ENCODE data around the gene IKZF2. TPM values are rescaled to one million over a fixed set of nuclear protein-coding genes. Genes with fewer than 3 reads are reported as not detected.

Gene IKZF2
- total and polyA plus RNA-seq, 10 of the 15 experiments (the other 5 are each of a cell fraction or from before 2014, with no cell fraction given), result 15.2 to 266 (median 87.2) TPM

DNA sequence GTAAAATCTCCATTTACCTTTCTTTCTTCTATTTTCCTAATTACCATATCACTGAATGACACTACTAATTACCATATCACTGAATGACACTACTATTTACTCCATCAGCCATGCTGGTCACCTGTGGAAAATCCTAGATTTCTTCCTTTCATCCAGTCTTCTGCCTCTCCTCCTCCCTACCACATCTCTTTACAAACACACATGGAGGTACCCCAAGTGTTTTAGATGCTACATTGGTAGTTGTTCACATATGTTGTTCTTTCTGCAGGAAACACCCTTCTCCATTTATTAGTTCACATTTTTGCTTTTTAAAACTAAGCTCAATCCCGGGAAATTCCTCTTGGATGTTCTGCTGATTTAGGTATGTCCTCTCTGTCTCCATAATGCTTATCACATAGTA lies 134.0 kb downstream of the IKZF2 start:
- RAD21 ChIA-PET (ENCODE audit: unreplicated experiment), result interaction anchor here (1.0 to 15.4 kb wide), 18 partner anchors 9 to 225 kb away, joined by 3 to 386 read pairs (median 7); partner anchors contain the start of gene IKZF2
- Histone ChIP-seq H3K27ac (ENCODE audit: control insufficient read depth, insufficient read depth) (peak overlapping the region; percentile 96), H2AFZ (ENCODE audit: control insufficient read depth, low read depth, low read length) (no peak overlapping the region), H3K79me2 (ENCODE audit: control insufficient read depth, insufficient read depth, low read length) (peaks cover 98% of the 10 kb centered on the region), H3K4me2 (ENCODE audit: control insufficient read depth, insufficient read depth) (peak overlapping the region; percentile 48), H3K9me3 (replicated peaks; ENCODE audit: control insufficient read depth, insufficient read depth, low read length) (no peaks in the 10 kb centered on the region; the same call in 2 of the 3 replicates), H3K27me3 (replicated peaks in 1 of 2; ENCODE audit: control insufficient read depth in 2 of 2, insufficient read depth in 2 of 2, low read length in 1 of 2) (no peaks in the 10 kb centered on the region), H3K4me1 (ENCODE audit: control insufficient read depth, insufficient read depth, low read length) (peaks cover 21% of the 10 kb centered on the region), H3K36me3 (ENCODE audit: control insufficient read depth in 2 of 2, insufficient read depth in 2 of 2, low read length in 1 of 2) (peaks cover 0 to 18% of the 10 kb centered on the region in 2 experiments; a peak in 2 of 4 replicates), H3K9ac (ENCODE audit: control insufficient read depth, insufficient read depth, low read length) (peak overlapping the region; percentile 78), H3K4me3 (peak overlapping the region; percentile 65), H4K20me1 (ENCODE audit: control insufficient read depth, insufficient read depth) (no peaks in the 10 kb centered on the region)
- no peak for ATAC-seq
- POLR2A ChIA-PET, result interaction anchor here (0.7 to 10.4 kb wide), 7 partner anchors 102 to 226 kb away, joined by 3 to 183 read pairs (median 9); partner anchors contain the start of gene IKZF2
- no peak for DNase-seq (ENCODE audit: low read depth, low spot score)
- BruUV-seq (replicated peaks), result no TSS peak
- 64% methylated on average over 1 of the region's 1 CpG for WGBS (ENCODE audit: insufficient coverage, insufficient replicate concordance, low lambda C conversion rate, missing lambda C conversion rate)
- intact Hi-C loops (cut with micrococcal nuclease; ENCODE audit: unreplicated experiment), result loop anchor here (5.0 to 10.0 kb wide), 2 partner anchors 1790 to 1997 kb away; partner anchors contain the start of gene BARD1
- no peak for FAIRE-seq
- CTCF ChIA-PET, result interaction anchor here (1.0 to 7.2 kb wide), 9 partner anchors 103 to 240 kb away, joined by 3 to 88 read pairs (median 6); partner anchors contain the start of gene IKZF2
- in situ Hi-C loops (cut with MboI), result loop anchor here (25.0 kb wide), 1 partner anchor 1720 kb away; no protein-coding TSS in a partner anchor
- SMC1A ChIA-PET (ENCODE audit: uncharacterized antibody, unreplicated experiment), result interaction anchor here (0.7 to 21.1 kb wide), 15 partner anchors 10 to 222 kb away, joined by 3 to 430 read pairs (median 6); partner anchors contain the start of gene IKZF2
- TF ChIP-seq HDGF (IDR thresholded peaks at IDR 0.05) (0 out of 2 replicates have a peak, but pooled peaks have one; percentile 53), YY1 (IDR thresholded peaks at IDR 0.05; ENCODE audit: low read depth, low read length) (no peak), HCFC1 (IDR thresholded peaks at IDR 0.05; ENCODE audit: low read length) (no peak), CBFB (IDR thresholded peaks at IDR 0.05; ENCODE audit: low read depth) (0 out of 2 replicates have a peak, but pooled peaks have one; percentile 16), SUZ12 (IDR thresholded peaks at IDR 0.05; ENCODE audit: unreplicated experiment) (no peak), POLR2AphosphoS2 (IDR thresholded peaks at IDR 0.05; ENCODE audit: low read depth, low read length) (no peak), PML (IDR thresholded peaks at IDR 0.05; ENCODE audit: low read length) (0 out of 2 replicates have a peak, but pooled peaks have one; percentile 20), STAT3 (IDR thresholded peaks at IDR 0.05; ENCODE audit: low read depth, low read length) (no peak), ZBED1 (IDR thresholded peaks at IDR 0.05; ENCODE audit: borderline replicate concordance) (peak; percentile 42; the same call in 1 of the 2 replicates), KDM1A (IDR thresholded peaks at IDR 0.05; ENCODE audit: borderline replicate concordance) (no peak), ZNF24 (IDR thresholded peaks at IDR 0.05) (no peak), NFYB (IDR thresholded peaks at IDR 0.05; ENCODE audit: insufficient read depth, low read depth, low read length) (no peak), SIX5 (IDR thresholded peaks at IDR 0.05; ENCODE audit: low read depth, low read length, severe bottlenecking) (no peak), IKZF1 (conservative IDR thresholded peaks at IDR 0.05) (0 out of 2 replicates have a peak, but pooled peaks have one; percentile 0), ATF2 (IDR thresholded peaks at IDR 0.05; ENCODE audit: low read length) (no peak), PKNOX1 (IDR thresholded peaks at IDR 0.05) (0 out of 2 replicates have a peak, but pooled peaks have one; percentile 18)
- TF ChIP-seq, protein P1, sequence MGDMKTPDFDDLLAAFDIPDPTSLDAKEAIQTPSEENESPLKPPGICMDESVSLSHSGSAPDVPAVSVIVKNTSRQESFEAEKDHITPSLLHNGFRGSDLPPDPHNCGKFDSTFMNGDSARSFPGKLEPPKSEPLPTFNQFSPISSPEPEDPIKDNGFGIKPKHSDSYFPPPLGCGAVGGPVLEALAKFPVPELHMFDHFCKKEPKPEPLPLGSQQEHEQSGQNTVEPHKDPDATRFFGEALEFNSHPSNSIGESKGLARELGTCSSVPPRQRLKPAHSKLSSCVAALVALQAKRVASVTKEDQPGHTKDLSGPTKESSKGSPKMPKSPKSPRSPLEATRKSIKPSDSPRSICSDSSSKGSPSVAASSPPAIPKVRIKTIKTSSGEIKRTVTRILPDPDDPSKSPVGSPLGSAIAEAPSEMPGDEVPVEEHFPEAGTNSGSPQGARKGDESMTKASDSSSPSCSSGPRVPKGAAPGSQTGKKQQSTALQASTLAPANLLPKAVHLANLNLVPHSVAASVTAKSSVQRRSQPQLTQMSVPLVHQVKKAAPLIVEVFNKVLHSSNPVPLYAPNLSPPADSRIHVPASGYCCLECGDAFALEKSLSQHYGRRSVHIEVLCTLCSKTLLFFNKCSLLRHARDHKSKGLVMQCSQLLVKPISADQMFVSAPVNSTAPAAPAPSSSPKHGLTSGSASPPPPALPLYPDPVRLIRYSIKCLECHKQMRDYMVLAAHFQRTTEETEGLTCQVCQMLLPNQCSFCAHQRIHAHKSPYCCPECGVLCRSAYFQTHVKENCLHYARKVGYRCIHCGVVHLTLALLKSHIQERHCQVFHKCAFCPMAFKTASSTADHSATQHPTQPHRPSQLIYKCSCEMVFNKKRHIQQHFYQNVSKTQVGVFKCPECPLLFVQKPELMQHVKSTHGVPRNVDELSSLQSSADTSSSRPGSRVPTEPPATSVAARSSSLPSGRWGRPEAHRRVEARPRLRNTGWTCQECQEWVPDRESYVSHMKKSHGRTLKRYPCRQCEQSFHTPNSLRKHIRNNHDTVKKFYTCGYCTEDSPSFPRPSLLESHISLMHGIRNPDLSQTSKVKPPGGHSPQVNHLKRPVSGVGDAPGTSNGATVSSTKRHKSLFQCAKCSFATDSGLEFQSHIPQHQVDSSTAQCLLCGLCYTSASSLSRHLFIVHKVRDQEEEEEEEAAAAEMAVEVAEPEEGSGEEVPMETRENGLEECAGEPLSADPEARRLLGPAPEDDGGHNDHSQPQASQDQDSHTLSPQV (IDR thresholded peaks at IDR 0.05), result 0 out of 2 replicates have a peak, but pooled peaks have one; percentile 9

All from GM12878 (cell line).